Measurements from ENCODE around the gene PHLPP1.
"Not testable (repeated sequence)": the region's sequence is repeated elsewhere in the genome, so short reads cannot be mapped to it uniquely, and the experiment has no call there.

Gene PHLPP1

DNA sequence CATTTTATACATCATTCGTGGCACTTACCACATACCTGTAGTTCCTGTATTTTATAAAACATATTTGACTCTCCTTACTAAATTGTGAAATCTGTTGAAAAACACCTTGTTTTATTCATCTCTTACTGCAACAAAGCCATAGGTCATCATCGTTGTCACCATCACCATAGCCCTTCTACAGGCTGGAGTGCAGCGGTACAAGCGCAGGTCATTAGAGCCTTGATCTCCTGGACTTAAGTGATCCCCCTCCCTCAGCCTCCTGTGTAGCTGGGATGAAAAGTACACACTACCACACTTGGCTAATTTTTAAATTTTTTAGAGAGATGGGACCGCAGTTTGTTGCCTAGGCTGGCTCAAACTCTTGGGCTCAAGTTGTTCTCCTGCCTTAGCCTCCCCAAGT is 184.2 kb downstream of the PHLPP1 start:
- no peak for DNase-seq

- no peak for DNase-seq
Observed at GRCh38 chr18:62900132-62900883, 185.0 kb downstream of the PHLPP1 start.

GRCh38 chr18:62902776-62903175 is 187.4 kb downstream of the PHLPP1 start:
- no peak for DNase-seq

DNA sequence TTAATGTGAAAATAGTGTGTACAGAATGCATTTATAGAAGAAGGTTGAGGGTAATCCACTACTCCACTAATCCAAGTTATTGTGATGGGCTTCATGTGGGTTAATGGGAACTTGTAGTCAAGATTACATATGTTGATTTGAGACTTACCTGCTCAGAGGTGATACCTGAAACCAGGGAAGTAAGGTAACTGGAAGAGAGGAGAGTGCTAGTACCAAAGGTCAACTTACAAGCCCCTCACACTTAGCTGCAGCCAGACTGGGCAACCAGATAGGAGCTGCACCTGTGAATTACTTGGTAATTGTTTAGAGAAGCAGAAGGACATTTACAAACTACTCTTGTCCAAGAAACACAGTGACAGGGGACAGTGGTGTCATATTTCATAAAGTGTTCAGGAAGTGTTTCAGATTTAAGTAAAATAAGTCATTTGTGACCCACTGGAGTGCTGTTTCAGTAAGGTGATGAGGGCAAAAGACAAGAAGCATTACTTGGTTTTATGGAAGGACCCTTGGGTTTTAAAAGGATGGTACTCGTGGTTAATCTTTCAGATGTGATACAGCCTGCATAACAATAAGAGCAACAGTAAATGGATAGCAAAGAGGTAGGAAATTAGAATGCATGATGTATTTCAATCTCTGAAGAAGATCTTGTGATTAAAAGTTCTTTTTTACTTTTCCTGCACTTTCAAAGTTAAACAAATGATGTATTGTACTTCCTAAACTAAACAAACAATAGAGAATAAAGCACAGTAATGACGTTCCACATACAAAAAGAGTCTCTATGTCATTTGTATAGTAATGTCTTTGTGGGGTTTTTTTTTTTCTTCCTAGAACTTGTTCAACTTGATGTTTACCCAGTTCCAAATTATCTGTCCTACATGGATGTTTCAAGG is 189.3 kb downstream of the PHLPP1 start:
- DNase-seq = no peak

DNA sequence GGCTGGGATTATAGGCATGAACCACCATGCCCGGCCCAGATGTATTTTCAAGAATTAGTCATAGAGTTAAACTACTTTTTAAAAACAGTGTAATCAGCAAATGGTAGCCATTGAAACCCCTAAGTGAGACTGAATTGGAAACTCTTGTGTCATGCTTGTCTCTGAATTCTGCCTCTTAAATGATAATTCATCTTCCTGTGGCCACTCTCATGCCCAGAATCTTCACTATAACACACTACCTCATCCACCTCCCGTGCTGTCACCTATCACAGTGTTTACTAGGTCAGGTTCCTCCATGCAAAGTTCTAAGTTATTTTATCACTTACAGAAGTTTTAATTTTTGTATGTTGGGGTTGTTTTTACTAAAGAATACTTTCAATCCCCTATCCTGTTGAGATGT is 197.5 kb downstream of the PHLPP1 start:
- DNase-seq = no peak

- not testable (repeated sequence) for DNase-seq
Observed at GRCh38 chr18:62913824-62914223, 198.5 kb downstream of the PHLPP1 start.

- DNase-seq = no peak
Observed at GRCh38 chr18:62914871-62915392, 199.6 kb downstream of the PHLPP1 start.

DNA sequence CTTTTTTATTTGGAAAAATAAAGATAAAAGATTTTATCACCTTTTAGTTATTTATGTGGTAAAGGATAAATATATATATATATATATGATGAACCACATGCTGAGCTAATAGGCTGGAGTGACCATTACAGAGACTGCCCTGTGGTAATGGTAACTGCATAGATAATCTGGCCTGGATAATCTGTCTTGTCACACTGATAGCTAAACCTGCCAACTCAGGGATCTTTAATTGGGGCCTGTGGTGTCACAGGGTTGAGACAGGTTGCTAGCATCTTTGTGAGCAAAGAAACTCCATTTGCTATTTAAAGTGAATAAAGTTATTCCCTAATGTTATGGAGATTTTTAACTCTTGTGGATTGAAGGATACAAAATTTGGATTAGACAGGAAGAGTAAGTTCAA is 203.0 kb downstream of the PHLPP1 start:
- no peak for DNase-seq

DNA sequence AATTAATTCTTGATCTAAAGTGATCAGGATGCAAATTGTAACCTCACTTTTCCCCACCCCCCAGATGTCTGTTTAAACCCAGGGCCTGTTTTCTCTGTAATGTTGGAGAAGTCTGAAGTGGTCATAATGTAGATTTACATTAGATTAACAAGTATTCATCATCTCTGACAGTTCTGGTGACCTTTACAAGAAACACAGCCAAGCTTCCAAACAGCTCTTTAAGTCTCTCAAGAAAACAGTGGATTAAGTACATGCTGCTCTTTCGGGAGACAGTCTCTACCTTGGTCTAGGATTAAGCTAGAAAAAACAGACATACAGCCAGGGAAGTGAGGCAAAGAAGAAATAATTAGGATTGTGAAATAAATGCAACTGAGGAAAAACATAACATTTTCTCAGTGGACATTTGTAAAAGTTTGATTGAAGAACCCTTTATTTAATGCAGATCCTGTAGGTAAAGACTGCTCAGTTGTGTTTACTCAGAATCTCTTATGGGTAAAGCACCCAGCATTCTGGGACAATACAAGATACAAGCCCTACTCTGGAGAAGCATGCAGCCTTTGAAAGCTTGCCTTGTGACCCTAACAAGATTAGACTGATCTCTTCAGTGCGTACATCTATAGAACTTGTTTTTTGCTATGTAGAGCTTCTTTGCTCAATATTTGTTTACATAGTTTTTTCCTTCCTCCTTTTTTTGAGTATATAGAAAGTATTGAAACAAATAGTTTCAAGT is 203.9 kb downstream of the PHLPP1 start:
- no peak for DNase-seq

DNA sequence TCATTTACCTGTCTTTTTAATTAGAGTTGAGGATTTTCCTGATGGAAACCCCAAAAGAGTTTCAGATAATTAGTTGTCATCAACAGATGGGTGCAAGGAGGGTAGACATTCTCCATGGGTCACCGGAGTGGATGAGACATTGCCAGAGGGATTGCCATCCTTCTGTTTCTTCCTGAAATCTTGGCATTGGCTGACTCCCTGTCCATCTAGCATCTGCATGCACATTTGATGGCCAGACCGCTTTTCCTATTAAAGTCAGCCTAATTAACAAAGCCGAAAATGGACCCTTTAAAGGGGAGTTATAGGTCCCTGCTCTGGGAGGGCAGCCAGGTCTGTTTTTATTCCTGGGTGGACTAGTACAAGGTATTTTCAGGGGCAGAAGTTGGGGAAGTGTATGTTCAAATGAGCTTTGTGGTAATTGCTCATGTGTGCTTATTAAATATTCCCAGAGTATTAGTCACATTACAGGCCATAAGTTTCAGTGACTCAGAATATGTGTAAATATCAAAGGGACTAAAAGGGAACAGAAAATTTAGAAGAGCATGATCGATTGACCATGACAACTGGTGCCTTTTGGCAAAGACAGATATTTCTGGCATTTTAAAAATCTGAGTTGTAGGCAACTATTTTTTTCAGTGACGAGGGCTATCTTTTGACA is 209.8 kb downstream of the PHLPP1 start:
- DNase-seq = no peak

DNA sequence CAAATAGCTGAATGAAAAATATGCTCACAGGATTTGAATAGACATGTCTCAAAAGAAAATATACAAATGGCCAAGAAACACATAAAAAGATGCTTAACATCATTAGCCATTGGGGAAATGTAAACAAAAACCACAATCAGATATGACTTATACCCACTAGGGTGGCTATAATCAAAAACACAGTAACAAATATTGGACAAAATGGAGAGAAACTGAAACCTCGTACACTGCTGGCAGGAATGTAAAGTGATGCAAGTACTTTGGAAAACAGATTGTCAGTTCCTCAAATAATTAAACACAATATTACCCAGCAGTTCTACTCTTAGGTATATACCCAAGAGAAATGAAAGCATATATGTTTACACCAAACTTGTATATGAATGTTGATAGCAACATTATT is 213.0 kb downstream of the PHLPP1 start:
- DNase-seq = no peak

GRCh38 chr18:62933261-62933887 is 218.0 kb downstream of the PHLPP1 start:
- no peak for DNase-seq

GRCh38 chr18:62935994-62936393 is 220.7 kb downstream of the PHLPP1 start:
- no peak for DNase-seq

GRCh38 chr18:62937065-62937464 is 221.7 kb downstream of the PHLPP1 start:
- DNase-seq = no peak

DNA sequence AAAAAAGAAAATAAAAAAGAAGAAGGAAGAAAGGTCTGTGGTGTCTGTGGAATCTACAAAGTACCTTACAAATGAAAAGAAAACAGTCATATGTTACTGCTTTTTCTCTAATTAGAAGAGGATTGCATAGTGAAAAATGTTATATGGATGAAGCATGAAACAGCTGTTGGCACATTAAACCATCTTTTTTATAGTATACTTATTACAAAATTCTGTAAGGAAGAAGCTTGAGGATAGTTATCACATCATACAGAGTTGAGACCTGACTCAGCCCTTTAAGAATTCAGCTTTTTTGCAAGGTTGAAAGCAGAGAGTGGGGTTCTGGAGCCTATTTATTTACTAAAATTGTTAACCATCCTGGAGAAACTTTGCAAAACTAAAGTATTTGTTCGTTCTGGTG is 222.7 kb downstream of the PHLPP1 start:
- DNase-seq = no peak

DNA sequence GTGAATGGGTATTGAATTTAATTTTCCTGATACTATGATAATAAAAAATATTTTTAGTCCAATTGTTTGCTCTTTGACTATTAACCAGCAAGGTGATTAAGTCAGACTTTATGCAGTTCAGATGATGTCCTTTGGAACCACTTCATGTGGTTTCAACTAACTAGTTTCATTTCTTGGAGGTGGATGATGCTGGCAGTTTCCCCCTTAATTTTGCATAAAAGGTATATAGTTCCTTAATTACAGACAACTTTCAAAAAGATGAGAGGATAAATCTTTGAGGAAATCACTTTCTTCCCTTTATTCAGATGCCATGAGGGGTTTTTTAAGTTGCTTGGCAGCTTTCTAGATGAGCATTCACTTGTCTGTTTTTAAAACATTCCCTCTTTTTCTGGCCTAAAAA is 223.1 kb downstream of the PHLPP1 start:
- DNase-seq = no peak

DNA sequence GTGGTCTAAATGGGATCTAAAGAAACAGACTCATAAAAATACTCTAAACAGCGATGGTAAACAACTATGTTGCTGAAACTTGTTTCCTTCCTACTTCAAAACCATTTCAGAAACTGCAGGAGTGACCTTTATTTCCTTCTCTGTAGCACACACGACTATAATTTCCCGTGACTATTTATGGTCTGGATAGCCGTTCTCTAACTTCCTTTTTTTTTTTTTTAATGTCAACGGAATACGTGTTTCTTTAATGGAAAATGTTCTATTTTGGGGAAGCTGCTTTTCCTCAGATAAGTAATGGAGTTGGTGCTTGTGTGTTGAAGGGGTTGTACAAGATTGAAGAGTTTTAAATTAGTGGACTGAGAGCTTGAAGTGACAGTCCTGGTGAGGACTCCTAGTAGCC is 224.1 kb downstream of the PHLPP1 start:
- DNase-seq = no peak

- DNase-seq = no peak
Observed at GRCh38 chr18:62939926-62940325, 224.6 kb downstream of the PHLPP1 start.

DNA sequence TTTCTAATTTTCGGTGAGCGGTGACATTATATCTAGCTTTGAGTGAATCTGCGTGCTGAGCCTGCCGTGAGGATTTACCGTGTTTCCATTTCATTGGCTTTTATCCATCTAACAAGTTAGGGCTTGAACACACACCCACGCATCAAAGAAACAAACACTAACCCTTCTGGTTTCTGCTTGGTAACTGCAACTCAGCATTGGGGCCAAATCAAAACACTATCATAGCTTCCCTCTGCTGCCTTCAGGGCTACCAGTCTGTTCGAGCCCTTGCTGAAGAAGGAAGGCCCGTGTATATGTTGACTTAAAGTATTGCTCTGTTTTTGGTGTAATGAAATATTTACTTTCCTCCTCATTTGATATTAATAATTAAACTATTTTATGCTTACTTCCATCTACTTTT is 227.2 kb downstream of the PHLPP1 start:
- no peak for DNase-seq

DNA sequence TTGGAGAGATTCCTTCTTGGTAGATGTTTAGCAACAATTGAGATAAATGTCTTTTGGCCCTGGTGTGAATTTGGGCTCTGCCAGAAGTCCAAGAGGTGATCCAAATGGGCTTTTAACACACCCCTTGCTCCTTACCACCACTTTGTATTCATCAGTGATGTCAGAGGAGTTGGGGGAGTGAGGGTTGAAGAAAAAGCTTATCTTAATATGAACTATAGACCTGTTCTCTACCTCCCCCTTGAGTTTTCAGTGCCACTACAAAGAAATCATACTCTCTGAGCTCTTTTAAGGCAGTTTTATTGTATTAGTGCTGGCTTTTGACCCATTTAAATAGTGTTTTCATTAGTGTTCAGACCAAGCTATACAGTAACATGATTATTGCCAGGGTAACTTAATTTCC is 229.1 kb downstream of the PHLPP1 start:
- DNase-seq = no peak

- DNase-seq = no peak
Observed at GRCh38 chr18:62948788-62949187, 233.4 kb downstream of the PHLPP1 start.

DNA sequence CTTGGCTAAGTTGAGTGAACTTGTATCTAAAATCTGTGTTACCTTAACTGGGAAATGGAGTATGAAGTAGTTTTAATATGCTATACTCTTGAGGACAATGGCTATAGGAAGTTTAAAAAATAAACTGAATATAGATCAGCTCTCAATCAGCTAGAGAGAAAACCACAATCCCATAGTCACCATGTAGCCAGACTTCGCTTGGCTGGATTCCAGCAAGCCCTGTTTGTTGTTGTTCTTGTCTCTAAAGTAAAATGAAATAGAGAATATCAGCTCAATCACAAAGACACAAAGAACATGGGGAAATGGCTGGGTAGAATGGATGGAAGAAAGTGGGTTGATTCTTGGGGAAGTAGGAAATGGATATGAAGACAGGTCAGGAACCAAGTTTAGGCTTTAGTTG is 234.9 kb downstream of the PHLPP1 start:
- no peak for DNase-seq

Data from NCI-H524 (cell line).